GM12892 (cell line): ENCODE data around the gene PRG2.

Source experiments
- POLR2A ChIP-seq: IDR thresholded peaks from 2 replicates; pipeline ENCODE4 v1.6.1; 2011; ENCODE audit warnings: low read depth, low read length, control low read depth
- POLR2AphosphoS5 ChIP-seq: IDR thresholded peaks from 2 replicates; pipeline ENCODE4 v1.6.1; 2011; ENCODE audit warnings: low read depth, low read length, control low read depth
- TAF1 ChIP-seq: IDR thresholded peaks from 2 replicates; pipeline ENCODE4 v1.6.1; 2011; ENCODE audit warnings: low read depth, mild to moderate bottlenecking, control low read depth, low read length, borderline replicate concordance

DNA sequence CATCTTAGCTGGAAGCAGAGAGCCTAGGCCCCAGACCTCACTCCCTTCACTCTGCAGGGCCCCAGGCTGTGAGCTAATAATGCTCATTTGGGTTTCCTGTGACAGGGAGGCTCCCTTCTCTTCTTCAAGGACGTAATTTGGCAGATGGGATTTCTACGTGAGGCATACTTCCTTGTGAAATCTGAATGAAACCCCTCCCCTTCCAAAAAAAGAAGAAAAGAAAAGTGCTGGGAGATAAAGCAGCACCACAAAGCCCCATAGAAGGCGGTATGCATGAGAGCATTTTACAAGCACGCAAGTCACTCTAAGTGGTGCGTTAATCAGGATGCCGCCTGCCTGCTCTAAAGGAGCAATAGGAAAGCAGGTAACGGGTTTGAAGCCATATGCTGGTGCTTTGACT is 46.6 kb downstream of the PRG2 start:
- TF ChIP-seq POLR2AphosphoS5 (no peak), POLR2A (no peak), TAF1 (no peak)
